HepG2 (cell line): Measurements from ENCODE around the gene MYCBP2. TPM values are rescaled to one million over a fixed set of nuclear protein-coding genes. Genes with fewer than 3 reads are reported as not detected.

Source experiments
- AGO2 ChIP-seq: fragments of 200-400 bp; formaldehyde crosslinking; optimal IDR thresholded peaks from 2 replicates; pipeline ENCODE3; 2017; ENCODE audit warnings: mild to moderate bottlenecking, low read depth, low read length, moderate library complexity
- CC2D1A ChIP-seq: sonication (generic); formaldehyde crosslinking; IDR thresholded peaks from 2 replicates; pipeline ENCODE4 v1.8.1; 2023; ENCODE audit warnings: mild to moderate bottlenecking, missing genetic modification reagents
- EED ChIP-seq: sonication (generic); formaldehyde crosslinking; IDR thresholded peaks from 2 replicates; pipeline ENCODE4 v1.5.0; 2020; ENCODE audit warnings: mild to moderate bottlenecking, missing genetic modification reagents
- FOSL2 ChIP-seq: sonication (generic); formaldehyde crosslinking; IDR thresholded peaks from 2 replicates; pipeline ENCODE4 v1.4.0; 2020; ENCODE audit warnings: missing genetic modification reagents
- FOXC1 ChIP-seq: sonication (generic); formaldehyde crosslinking; IDR thresholded peaks from 2 replicates; pipeline ENCODE4 v1.8.0; 2022; ENCODE audit warnings: mild to moderate bottlenecking, missing genetic modification reagents, borderline replicate concordance
- HNRNPUL1 ChIP-seq: fragments of 200-400 bp; formaldehyde crosslinking; IDR thresholded peaks from 2 replicates; pipeline ENCODE4 v1.6.1; 2017; ENCODE audit warnings: low read depth, mild to moderate bottlenecking, low read length, moderate library complexity
- MAF1 ChIP-seq: sonication (generic); formaldehyde crosslinking; IDR thresholded peaks from 2 replicates; pipeline ENCODE4 v1.5.0; 2020; ENCODE audit warnings: missing genetic modification reagents, borderline replicate concordance
- NFE2L2 ChIP-seq: fragments of 150-350 bp; IDR thresholded peaks from 2 replicates; pipeline ENCODE4 v1.6.1; 2014; ENCODE audit warnings: low read length
- RFXANK ChIP-seq: IDR thresholded peaks from 2 replicates; pipeline ENCODE4 v1.6.1; 2016
- RXRA ChIP-seq: sonication (generic); formaldehyde crosslinking; IDR thresholded peaks from 2 replicates; pipeline ENCODE4 v1.5.1; 2020; ENCODE audit warnings: missing genetic modification reagents
- SP1 ChIP-seq, 2 experiments: fragments of 450-650 bp in 1 of 2; sonication (generic) in 1 of 2; formaldehyde crosslinking in 1 of 2; IDR thresholded peaks; 2 replicates each; pipeline versions ENCODE4 v1.4.0 to v1.6.1; 2016 to 2020; ENCODE audit warnings: missing genetic modification reagents in 1 of 2
- SP2 ChIP-seq: sonication (generic); formaldehyde crosslinking; IDR thresholded peaks from 2 replicates; pipeline ENCODE4 v1.5.1; 2020; ENCODE audit warnings: mild to moderate bottlenecking, missing genetic modification reagents
- SSRP1 ChIP-seq: IDR thresholded peaks from 2 replicates; pipeline ENCODE4 v1.6.1; 2016; ENCODE audit warnings: control low read depth
- ZBTB7A ChIP-seq: sonication (generic); formaldehyde crosslinking; IDR thresholded peaks from 2 replicates; pipeline ENCODE4 v1.8.0; 2022; ENCODE audit warnings: mild to moderate bottlenecking, missing genetic modification reagents
- ZMYM2 ChIP-seq: sonication (generic); formaldehyde crosslinking; IDR thresholded peaks from 2 replicates; pipeline ENCODE4 v1.8.0; 2022; ENCODE audit warnings: mild to moderate bottlenecking, missing genetic modification reagents
- ZNF12 ChIP-seq: sonication (generic); formaldehyde crosslinking; IDR thresholded peaks from 2 replicates; pipeline ENCODE4 v1.5.0; 2020; ENCODE audit warnings: missing genetic modification reagents
- ZNF281 ChIP-seq: sonication (generic); formaldehyde crosslinking; IDR thresholded peaks from 2 replicates; pipeline ENCODE4 v1.4.0; 2020; ENCODE audit warnings: missing genetic modification reagents, borderline replicate concordance
- ZNF34 ChIP-seq: sonication (generic); formaldehyde crosslinking; IDR thresholded peaks from 2 replicates; pipeline ENCODE4 v1.4.0; 2020; ENCODE audit warnings: mild to moderate bottlenecking, missing genetic modification reagents, borderline replicate concordance
- ZNF7 ChIP-seq: IDR thresholded peaks from 2 replicates; pipeline ENCODE4 v1.6.1; 2016; ENCODE audit warnings: missing biosample characterization, missing genetic modification reagents
- polyA plus RNA-seq, 8 experiments: library from polyadenylated mRNA; depleted of rRNA in 3 of 8; stranded (reverse) in 7 of 8; unstranded in 1 of 8; fragments of >200 nt; fragmentation: Illumina TruSeq in 4 of 8; extraction: Trizol in 4 of 8; gene quantifications; 2 replicates each; pipeline versions ENCODE4 v1.2.1 to v1.2.3, GENCODE V29; 2011 to 2016; ENCODE audit warnings: low read depth in 4 of 8, missing spikeins in 1 of 8, mixed read lengths in 1 of 8; ENCODE audit not compliant: insufficient read depth in 1 of 8
- total RNA-seq, 5 experiments: library from RNA; depleted of rRNA; stranded (reverse); fragments of >200 nt; fragmentation: Illumina TruSeq; extraction: Trizol; gene quantifications; 2 replicates each; pipeline ENCODE4 v1.2.3, GENCODE V29; 2016; ENCODE audit warnings: low read depth in 1 of 5
- TF ChIP-seq, protein P1 (sequence below): IDR thresholded peaks from 2 replicates; pipeline ENCODE4 v1.6.1; 2016; ENCODE audit warnings: low read depth, control low read depth
- TF ChIP-seq, protein P2 (sequence below): sonication (generic); formaldehyde crosslinking; IDR thresholded peaks from 2 replicates; pipeline ENCODE4 v1.8.1; 2022; ENCODE audit warnings: mild to moderate bottlenecking, missing genetic modification reagents
- TF ChIP-seq, protein P3 (sequence below), 2 experiments: sonication (generic) in 1 of 2; formaldehyde crosslinking in 1 of 2; IDR thresholded peaks; 2 replicates each; pipeline versions ENCODE4 v1.4.0 to v1.6.1; 2018 to 2020; ENCODE audit warnings: missing genetic modification reagents in 2 of 2, borderline replicate concordance in 1 of 2, low read depth in 1 of 2, mild to moderate bottlenecking in 1 of 2, missing biosample characterization in 1 of 2
- TF ChIP-seq, protein P4 (sequence below): sonication (generic); formaldehyde crosslinking; IDR thresholded peaks from 2 replicates; pipeline ENCODE4 v1.4.0; 2020; ENCODE audit warnings: mild to moderate bottlenecking, missing genetic modification reagents

Gene MYCBP2
- total and polyA plus RNA-seq, 2 of the 13 experiments (the other 11 are each of a cell fraction or from before 2014, with no cell fraction given), result 16.3 to 35.3 TPM

DNA sequence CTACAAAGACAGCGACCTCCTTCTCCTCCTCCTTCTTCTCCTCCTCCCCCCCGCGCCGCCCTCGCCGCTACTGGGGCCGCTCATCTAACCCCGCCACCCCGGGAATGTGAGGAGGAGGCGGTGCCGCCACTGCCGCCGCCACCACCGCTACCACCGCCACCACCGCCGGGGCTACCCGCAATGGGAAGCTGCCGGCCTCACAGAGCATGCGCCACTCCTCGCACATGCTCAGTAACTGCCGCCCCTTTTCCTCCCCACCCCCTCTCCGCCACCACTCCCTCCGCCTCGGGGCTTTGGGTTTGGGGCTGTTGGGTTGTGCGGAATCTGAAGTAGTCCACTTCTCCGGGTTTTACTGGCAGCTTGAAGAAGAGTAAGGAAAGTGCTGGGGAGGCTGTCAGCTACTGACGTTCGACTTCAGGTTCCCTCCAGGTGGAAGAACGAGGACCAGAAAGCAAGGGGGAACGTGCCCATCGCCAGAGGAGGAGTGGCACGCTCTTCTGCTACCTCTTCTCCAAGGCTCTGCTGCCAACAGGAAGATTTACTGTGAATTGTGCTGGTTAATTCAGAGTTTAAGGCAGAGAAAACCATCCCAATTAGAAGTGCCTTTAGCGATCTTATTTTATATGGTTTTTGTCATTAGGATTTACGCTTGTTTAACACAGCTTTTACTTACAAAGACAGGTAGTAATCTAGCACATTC lies at the start of gene MYCBP2 (continued):
- TF ChIP-seq, protein P1, sequence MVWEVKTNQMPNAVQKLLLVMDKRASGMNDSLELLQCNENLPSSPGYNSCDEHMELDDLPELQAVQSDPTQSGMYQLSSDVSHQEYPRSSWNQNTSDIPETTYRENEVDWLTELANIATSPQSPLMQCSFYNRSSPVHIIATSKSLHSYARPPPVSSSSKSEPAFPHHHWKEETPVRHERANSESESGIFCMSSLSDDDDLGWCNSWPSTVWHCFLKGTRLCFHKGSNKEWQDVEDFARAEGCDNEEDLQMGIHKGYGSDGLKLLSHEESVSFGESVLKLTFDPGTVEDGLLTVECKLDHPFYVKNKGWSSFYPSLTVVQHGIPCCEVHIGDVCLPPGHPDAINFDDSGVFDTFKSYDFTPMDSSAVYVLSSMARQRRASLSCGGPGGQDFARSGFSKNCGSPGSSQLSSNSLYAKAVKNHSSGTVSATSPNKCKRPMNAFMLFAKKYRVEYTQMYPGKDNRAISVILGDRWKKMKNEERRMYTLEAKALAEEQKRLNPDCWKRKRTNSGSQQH, result peak; percentile 67; the same call in 1 of the 2 replicates
- TF ChIP-seq ZNF7 (CRISPR knock-in tag) (no peak), RFXANK (0 out of 2 replicates have a peak, but pooled peaks have one; percentile 43), SP2 (0 out of 2 replicates have a peak, but pooled peaks have one; percentile 38), RXRA (peak; percentile 72), AGO2 (no peak), CC2D1A (no peak), ZMYM2 (CRISPR knock-in tag) (no peak), EED (CRISPR knock-in tag) (no peak), SP1 (IDR thresholded peaks at IDR 0.05) (no peak), SP1 (CRISPR knock-in tag; IDR thresholded peaks at IDR 0.05) (peak; percentile 74), ZNF281 (peak; percentile 93), FOSL2 (peak; percentile 62; the same call in 1 of the 2 replicates), ZBTB7A (no peak), SSRP1 (CRISPR knock-in tag) (no peak), ZNF12 (CRISPR knock-in tag) (no peak; the same call in 1 of the 2 replicates), NFE2L2 (no peak), FOXC1 (CRISPR knock-in tag) (0 out of 2 replicates have a peak, but pooled peaks have one; percentile 62), ZNF34 (CRISPR knock-in tag) (no peak), MAF1 (CRISPR knock-in tag) (no peak), HNRNPUL1 (no peak)
- TF ChIP-seq, protein P2, sequence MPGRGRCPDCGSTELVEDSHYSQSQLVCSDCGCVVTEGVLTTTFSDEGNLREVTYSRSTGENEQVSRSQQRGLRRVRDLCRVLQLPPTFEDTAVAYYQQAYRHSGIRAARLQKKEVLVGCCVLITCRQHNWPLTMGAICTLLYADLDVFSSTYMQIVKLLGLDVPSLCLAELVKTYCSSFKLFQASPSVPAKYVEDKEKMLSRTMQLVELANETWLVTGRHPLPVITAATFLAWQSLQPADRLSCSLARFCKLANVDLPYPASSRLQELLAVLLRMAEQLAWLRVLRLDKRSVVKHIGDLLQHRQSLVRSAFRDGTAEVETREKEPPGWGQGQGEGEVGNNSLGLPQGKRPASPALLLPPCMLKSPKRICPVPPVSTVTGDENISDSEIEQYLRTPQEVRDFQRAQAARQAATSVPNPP (CRISPR knock-in tag), result no peak
- TF ChIP-seq, protein P3, sequence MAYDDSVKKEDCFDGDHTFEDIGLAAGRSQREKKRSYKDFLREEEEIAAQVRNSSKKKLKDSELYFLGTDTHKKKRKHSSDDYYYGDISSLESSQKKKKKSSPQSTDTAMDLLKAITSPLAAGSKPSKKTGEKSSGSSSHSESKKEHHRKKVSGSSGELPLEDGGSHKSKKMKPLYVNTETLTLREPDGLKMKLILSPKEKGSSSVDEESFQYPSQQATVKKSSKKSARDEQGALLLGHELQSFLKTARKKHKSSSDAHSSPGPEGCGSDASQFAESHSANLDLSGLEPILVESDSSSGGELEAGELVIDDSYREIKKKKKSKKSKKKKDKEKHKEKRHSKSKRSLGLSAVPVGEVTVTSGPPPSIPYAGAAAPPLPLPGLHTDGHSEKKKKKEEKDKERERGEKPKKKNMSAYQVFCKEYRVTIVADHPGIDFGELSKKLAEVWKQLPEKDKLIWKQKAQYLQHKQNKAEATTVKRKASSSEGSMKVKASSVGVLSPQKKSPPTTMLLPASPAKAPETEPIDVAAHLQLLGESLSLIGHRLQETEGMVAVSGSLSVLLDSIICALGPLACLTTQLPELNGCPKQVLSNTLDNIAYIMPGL (CRISPR knock-in tag; IDR thresholded peaks at IDR 0.05; ENCODE audit: borderline replicate concordance in 1 of 2, low read depth in 1 of 2), result peak in 1 of 2 experiments; percentile 46; a peak in 1 of 4 replicates
- TF ChIP-seq, protein P4, sequence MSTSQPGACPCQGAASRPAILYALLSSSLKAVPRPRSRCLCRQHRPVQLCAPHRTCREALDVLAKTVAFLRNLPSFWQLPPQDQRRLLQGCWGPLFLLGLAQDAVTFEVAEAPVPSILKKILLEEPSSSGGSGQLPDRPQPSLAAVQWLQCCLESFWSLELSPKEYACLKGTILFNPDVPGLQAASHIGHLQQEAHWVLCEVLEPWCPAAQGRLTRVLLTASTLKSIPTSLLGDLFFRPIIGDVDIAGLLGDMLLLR (CRISPR knock-in tag), result no peak
